ENCODE measurements around the gene U2AF2. TPM values are rescaled to one million over a fixed set of nuclear protein-coding genes. Genes with fewer than 3 reads are reported as not detected.
A peak's percentile ranks its signal among the peaks of the same experiment; 100 is the strongest.

Gene U2AF2
- total and polyA plus RNA-seq, 9 of the 15 experiments (the other 6 are each of a cell fraction or from before 2014, with no cell fraction given): 3.0 to 331 (median 157) TPM

GRCh38 chr19:55632463-55632834 is 22.4 kb upstream of the U2AF2 start (continued):
- TF ChIP-seq TFAP4 (CRISPR knock-in tag; IDR thresholded peaks at IDR 0.05; ENCODE audit: borderline replicate concordance) (peak; percentile 15; the same call in 1 of the 2 replicates), MEIS2 (IDR thresholded peaks at IDR 0.05; ENCODE audit: partially characterized antibody) (no peak), GTF2B (IDR thresholded peaks at IDR 0.05; ENCODE audit: extremely low read depth, insufficient read length) (no peak), TAF9B (IDR thresholded peaks at IDR 0.05; ENCODE audit: partially characterized antibody) (no peak), SP2 (IDR thresholded peaks at IDR 0.05; ENCODE audit: extremely low read depth, low read depth, low read length, poor library complexity, severe bottlenecking) (no peak), AFF1 (IDR thresholded peaks at IDR 0.05; ENCODE audit: low read depth in 1 of 2, partially characterized antibody in 2 of 2) (no peak), SRSF7 (optimal IDR thresholded peaks at IDR 0.05; ENCODE audit: low read depth, low read length) (no peak), FOXP4 (CRISPR knock-in tag; IDR thresholded peaks at IDR 0.05; ENCODE audit: borderline replicate concordance) (no peak), TBP (optimal IDR thresholded peaks at IDR 0.05; ENCODE audit: low read depth, low read length) (peak; percentile 22), FOXA3 (CRISPR knock-in tag; conservative IDR thresholded peaks at IDR 0.05 in 1 of 2, IDR thresholded peaks at IDR 0.05 in 1 of 2) (0 out of 4 replicates have a peak, but pooled peaks of 1 of the 2 experiments have one; percentile 24), KLF16 (IDR thresholded peaks at IDR 0.05) (0 out of 2 replicates have a peak, but pooled peaks have one; percentile 32), ZNF668 (CRISPR knock-in tag; IDR thresholded peaks at IDR 0.05) (no peak), RBM25 (IDR thresholded peaks at IDR 0.05; ENCODE audit: low read depth, low read length, severe bottlenecking) (no peak), XRCC5 (IDR thresholded peaks at IDR 0.05; ENCODE audit: low read depth, low read length) (no peak), EGR1 (conservative IDR thresholded peaks at IDR 0.05) (no peak), NR3C1 (CRISPR knock-in tag; IDR thresholded peaks at IDR 0.05) (no peak), ZNF224 (CRISPR knock-in tag; IDR thresholded peaks at IDR 0.05) (no peak), MXD1 (CRISPR knock-in tag; IDR thresholded peaks at IDR 0.05; ENCODE audit: borderline replicate concordance, poor library complexity, severe bottlenecking) (no peak)

Data from K562 (cell line).